Measurements from ENCODE around the gene ZNF280B.

- no peak for TF ChIP-seq CTCF (conservative IDR thresholded peaks at IDR 0.05; ENCODE audit: low read depth in 2 of 2)
- no peak for TF ChIP-seq EZH2 (IDR thresholded peaks at IDR 0.05; ENCODE audit: low read depth, unreplicated experiment)
- no peak for TF ChIP-seq POLR2AphosphoS5 (IDR thresholded peaks at IDR 0.05; ENCODE audit: low read depth)
- no peak for TF ChIP-seq REST (IDR thresholded peaks at IDR 0.05; ENCODE audit: unreplicated experiment)
- no peak for TF ChIP-seq EZH2phosphoT487 (IDR thresholded peaks at IDR 0.05; ENCODE audit: unreplicated experiment)
- TF ChIP-seq CREB1 (CRISPR knock-in tag; IDR thresholded peaks at IDR 0.05; ENCODE audit: low read depth) = no peak
- no peak for TF ChIP-seq ZNF331 (CRISPR knock-in tag; IDR thresholded peaks at IDR 0.05; ENCODE audit: low read depth)
These were observed 48.0 kb upstream of the ZNF280B start for GRCh38 chr22:22556578-22556977.

All from GM23338 (cell line).